Activated naive CD8-positive, alpha-beta T cell (primary cell): Measurements from ENCODE around the gene PRF1.
"Not testable (repeated sequence)": the region's sequence is repeated elsewhere in the genome, so short reads cannot be mapped to it uniquely, and the experiment has no call there.

Experiments used
- H3K27ac Mint-ChIP-seq: one replicate; pipeline ENCODE4 v1.8.0; 2021; ENCODE audit warnings: mixed read lengths
- H3K27me3 Mint-ChIP-seq: one replicate; pipeline ENCODE4 v1.8.0; 2021; ENCODE audit warnings: mixed read lengths
- H3K36me3 Mint-ChIP-seq: one replicate; pipeline ENCODE4 v1.8.0; 2021; ENCODE audit warnings: mixed read lengths
- H3K4me1 Mint-ChIP-seq: one replicate; pipeline ENCODE4 v1.8.0; 2021; ENCODE audit warnings: low read depth, mixed read lengths
- H3K4me3 Mint-ChIP-seq: one replicate; pipeline ENCODE4 v1.8.0; 2021; ENCODE audit warnings: mild to moderate bottlenecking, mixed read lengths
- H3K9me3 Mint-ChIP-seq: one replicate; pipeline ENCODE4 v1.8.0; 2021; ENCODE audit warnings: low read depth, mixed read lengths

The PRF1 gene

GRCh38 chr10:70602665-70603448, at the start of gene PRF1:
PRF1 (minus strand) TSS chr10:70602741; CDS start chr10:70600902, 1,839 bp downstream.
- Mint-ChIP-seq H3K4me1 (peaks cover 65% of the 10 kb centered on the region), H3K4me3 (peak within 1 kb of the TSS; percentile 91), H3K9me3 (peaks cover 4% of the 10 kb centered on the region), H3K27me3 (no peaks in the 10 kb centered on the region), H3K27ac (peak within 1 kb of the TSS; percentile 97), H3K36me3 (peaks cover 6% of the 10 kb centered on the region)

GRCh38 chr10:70651661-70652060, 49.1 kb upstream of the PRF1 start:
- Mint-ChIP-seq H3K27me3 (no peaks in the 10 kb centered on the region), H3K4me3 (no peak overlapping the region), H3K4me1 (peaks cover 9% of the 10 kb centered on the region), H3K27ac (no peak overlapping the region), H3K36me3 (peaks cover 10% of the 10 kb centered on the region), H3K9me3 (peaks cover 8% of the 10 kb centered on the region)

- Mint-ChIP-seq H3K9me3 (peaks cover 8% of the 10 kb centered on the region), H3K27me3 (no peaks in the 10 kb centered on the region), H3K36me3 (peaks cover 10% of the 10 kb centered on the region), H3K4me3 (no peak overlapping the region), H3K4me1 (no peaks in the 10 kb centered on the region), H3K27ac (no peak overlapping the region)
Observed at GRCh38 chr10:70650718-70651117, 48.2 kb upstream of the PRF1 start.

GRCh38 chr10:70650104-70650503, 47.6 kb upstream of the PRF1 start:
- peaks cover 10% of the 10 kb centered on the region for H3K36me3 Mint-ChIP-seq
- H3K27ac Mint-ChIP-seq: no peak overlapping the region
- no peak overlapping the region for H3K4me3 Mint-ChIP-seq
- no peaks in the 10 kb centered on the region for H3K4me1 Mint-ChIP-seq
- peaks cover 8% of the 10 kb centered on the region for H3K9me3 Mint-ChIP-seq
- no peaks in the 10 kb centered on the region for H3K27me3 Mint-ChIP-seq

- peaks cover 8% of the 10 kb centered on the region for H3K9me3 Mint-ChIP-seq
- no peak overlapping the region for H3K27ac Mint-ChIP-seq
- no peaks in the 10 kb centered on the region for H3K27me3 Mint-ChIP-seq
- H3K36me3 Mint-ChIP-seq: peaks cover 10% of the 10 kb centered on the region
- H3K4me1 Mint-ChIP-seq: no peaks in the 10 kb centered on the region
- no peak overlapping the region for H3K4me3 Mint-ChIP-seq
Observed at GRCh38 chr10:70649526-70649925, 47.0 kb upstream of the PRF1 start.

GRCh38 chr10:70648427-70648826, 45.9 kb upstream of the PRF1 start:
- no peaks in the 10 kb centered on the region for H3K27me3 Mint-ChIP-seq
- peaks cover 10% of the 10 kb centered on the region for H3K36me3 Mint-ChIP-seq
- no peak overlapping the region for H3K27ac Mint-ChIP-seq
- H3K9me3 Mint-ChIP-seq: peaks cover 8% of the 10 kb centered on the region
- H3K4me3 Mint-ChIP-seq: no peak overlapping the region
- no peaks in the 10 kb centered on the region for H3K4me1 Mint-ChIP-seq

- H3K27me3 Mint-ChIP-seq: no peaks in the 10 kb centered on the region
- no peak overlapping the region for H3K27ac Mint-ChIP-seq
- H3K9me3 Mint-ChIP-seq: peaks cover 8% of the 10 kb centered on the region
- no peaks in the 10 kb centered on the region for H3K4me1 Mint-ChIP-seq
- no peak overlapping the region for H3K4me3 Mint-ChIP-seq
- peaks cover 10% of the 10 kb centered on the region for H3K36me3 Mint-ChIP-seq
Observed at GRCh38 chr10:70647086-70647485, 44.5 kb upstream of the PRF1 start.

- H3K4me3 Mint-ChIP-seq, H3K4me1 Mint-ChIP-seq, H3K27me3 Mint-ChIP-seq, H3K36me3 Mint-ChIP-seq, H3K9me3 Mint-ChIP-seq, H3K27ac Mint-ChIP-seq: not testable (repeated sequence)
Observed at GRCh38 chr10:70644959-70645358, 42.4 kb upstream of the PRF1 start.

- H3K27ac Mint-ChIP-seq, H3K4me3 Mint-ChIP-seq: not testable (repeated sequence)
Observed at GRCh38 chr10:70643272-70643671, 40.7 kb upstream of the PRF1 start.

GRCh38 chr10:70639640-70640383, 37.3 kb upstream of the PRF1 start:
- not testable (repeated sequence) for H3K27ac Mint-ChIP-seq, H3K9me3 Mint-ChIP-seq, H3K4me1 Mint-ChIP-seq, H3K4me3 Mint-ChIP-seq, H3K27me3 Mint-ChIP-seq, H3K36me3 Mint-ChIP-seq

More at GRCh38 chr10:70643272-70643671, 40.7 kb upstream of the PRF1 start:
- not testable (repeated sequence) for H3K27me3 Mint-ChIP-seq, H3K9me3 Mint-ChIP-seq, H3K4me1 Mint-ChIP-seq, H3K36me3 Mint-ChIP-seq

GRCh38 chr10:70634515-70634914, 32.0 kb upstream of the PRF1 start:
- H3K27ac Mint-ChIP-seq, H3K27me3 Mint-ChIP-seq, H3K4me3 Mint-ChIP-seq, H3K4me1 Mint-ChIP-seq, H3K9me3 Mint-ChIP-seq, H3K36me3 Mint-ChIP-seq: not testable (repeated sequence)

- Mint-ChIP-seq H3K4me1 (no peaks in the 10 kb centered on the region), H3K36me3 (peaks cover 3% of the 10 kb centered on the region), H3K9me3 (no peaks in the 10 kb centered on the region), H3K4me3 (no peak overlapping the region), H3K27ac (no peak overlapping the region), H3K27me3 (no peaks in the 10 kb centered on the region)
Observed at GRCh38 chr10:70634011-70634410, 31.5 kb upstream of the PRF1 start.

- not testable (repeated sequence) for H3K27ac Mint-ChIP-seq, H3K36me3 Mint-ChIP-seq, H3K4me1 Mint-ChIP-seq, H3K27me3 Mint-ChIP-seq, H3K4me3 Mint-ChIP-seq, H3K9me3 Mint-ChIP-seq
Observed at GRCh38 chr10:70631735-70632134, 29.2 kb upstream of the PRF1 start.

- no peaks in the 10 kb centered on the region for H3K9me3 Mint-ChIP-seq
- H3K27ac Mint-ChIP-seq: no peak overlapping the region
- H3K4me3 Mint-ChIP-seq: no peak overlapping the region
- H3K27me3 Mint-ChIP-seq: no peaks in the 10 kb centered on the region
- H3K36me3 Mint-ChIP-seq: peaks cover 3% of the 10 kb centered on the region
- no peaks in the 10 kb centered on the region for H3K4me1 Mint-ChIP-seq
Observed at GRCh38 chr10:70629338-70629737, 26.8 kb upstream of the PRF1 start.

- no peak overlapping the region for H3K4me3 Mint-ChIP-seq
- no peaks in the 10 kb centered on the region for H3K27me3 Mint-ChIP-seq
- H3K27ac Mint-ChIP-seq: no peak overlapping the region
- peaks cover 3% of the 10 kb centered on the region for H3K36me3 Mint-ChIP-seq
- H3K4me1 Mint-ChIP-seq: no peaks in the 10 kb centered on the region
- no peaks in the 10 kb centered on the region for H3K9me3 Mint-ChIP-seq
Observed at GRCh38 chr10:70626056-70626455, 23.5 kb upstream of the PRF1 start.
